A549 treated with AZD2906 at 1 μM for 4 hours (cell line): ENCODE data around the gene REELD1. TPM values are rescaled to one million over a fixed set of nuclear protein-coding genes. Genes with fewer than 3 reads are reported as not detected.

Experiments
- total RNA-seq: library from RNA; stranded (reverse); fragments of 200-300 nt; extraction: Qiagen RNA extraction; gene quantifications from 5 replicates; pipeline ENCODE4 v1.2.3, GENCODE V29; 2022

REELD1 gene
- not detected in 5 replicates for total RNA-seq

GRCh38 chr4:146214238-146214637, at the start of gene REELD1:
TSS of gene REELD1 (plus strand) at chr4:146214538. CDS start at chr4:146216953, 2,415 bp downstream.

GRCh38 chr4:146175541-146176453, 38.5 kb upstream of the REELD1 start, which contains the start of gene LSM6:
TSS of gene LSM6 (plus strand) at chr4:146175718. CDS start at chr4:146182922, 7,204 bp downstream.

Other genes starting within 250 kb of the REELD1 start
- 29.1 to 43.0 TPM (median 33.2 TPM) in 5 replicates for gene LSM6, start 38.8 kb upstream of the REELD1 start, total RNA-seq